ENCODE results near the gene FPR1. TPM values are rescaled to one million over a fixed set of nuclear protein-coding genes. Genes with fewer than 3 reads are reported as not detected.

FPR1 gene
- total and polyA plus RNA-seq, 2 of the 8 experiments (the other 6 are each of a cell fraction or from before 2014, with no cell fraction given): 0.11 TPM; not detected in 1

DNA sequence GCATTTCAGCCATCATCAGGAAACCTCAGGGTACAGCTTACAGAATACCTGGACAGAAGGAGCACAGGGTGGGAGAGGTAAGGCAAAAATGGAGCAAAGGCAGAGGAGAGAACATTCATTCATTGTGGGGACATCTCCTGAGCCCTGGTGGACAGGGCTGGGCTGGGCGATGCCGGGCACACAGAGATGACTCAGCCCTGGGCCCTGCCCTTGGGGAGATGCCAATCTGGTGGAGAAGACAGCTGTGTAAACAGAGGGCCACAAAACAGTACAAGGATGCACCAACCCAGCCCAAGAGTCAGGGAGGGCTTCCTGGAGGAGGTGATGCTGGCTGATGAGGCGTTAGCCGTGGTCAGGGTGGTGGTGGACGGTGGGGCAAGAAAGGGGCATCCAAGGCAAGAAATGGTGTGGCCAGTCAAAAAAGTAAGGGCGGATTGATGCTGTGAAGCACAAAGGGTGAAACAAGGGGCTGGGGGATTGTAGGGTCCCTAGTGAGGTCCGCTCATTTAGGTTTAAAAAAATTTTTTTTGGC lies 24.3 kb downstream of the FPR1 start (continued):
- TF ChIP-seq RBBP5 (IDR thresholded peaks at IDR 0.05; ENCODE audit: borderline replicate concordance, low read depth, low read length) (no peak), MAX (IDR thresholded peaks at IDR 0.05) (no peak), TAF7 (optimal IDR thresholded peaks at IDR 0.05; ENCODE audit: borderline replicate concordance, low read depth, low read length) (no peak), HDAC6 (IDR thresholded peaks at IDR 0.05; ENCODE audit: low read depth, low read length) (no peak), SAP30 (IDR thresholded peaks at IDR 0.05; ENCODE audit: insufficient read depth, insufficient replicate concordance, low read length) (no peak)
